HG02973 (cell line): ENCODE data around the gene NINJ2.

ENCODE experiments used
- ATAC-seq: cut with Tn5 transposase; IDR thresholded peaks from one replicate; pipeline ENCODE4 v1.9.1; 2021; ENCODE audit warnings: moderate library complexity; ENCODE audit not compliant: unreplicated experiment

NINJ2 gene

DNA sequence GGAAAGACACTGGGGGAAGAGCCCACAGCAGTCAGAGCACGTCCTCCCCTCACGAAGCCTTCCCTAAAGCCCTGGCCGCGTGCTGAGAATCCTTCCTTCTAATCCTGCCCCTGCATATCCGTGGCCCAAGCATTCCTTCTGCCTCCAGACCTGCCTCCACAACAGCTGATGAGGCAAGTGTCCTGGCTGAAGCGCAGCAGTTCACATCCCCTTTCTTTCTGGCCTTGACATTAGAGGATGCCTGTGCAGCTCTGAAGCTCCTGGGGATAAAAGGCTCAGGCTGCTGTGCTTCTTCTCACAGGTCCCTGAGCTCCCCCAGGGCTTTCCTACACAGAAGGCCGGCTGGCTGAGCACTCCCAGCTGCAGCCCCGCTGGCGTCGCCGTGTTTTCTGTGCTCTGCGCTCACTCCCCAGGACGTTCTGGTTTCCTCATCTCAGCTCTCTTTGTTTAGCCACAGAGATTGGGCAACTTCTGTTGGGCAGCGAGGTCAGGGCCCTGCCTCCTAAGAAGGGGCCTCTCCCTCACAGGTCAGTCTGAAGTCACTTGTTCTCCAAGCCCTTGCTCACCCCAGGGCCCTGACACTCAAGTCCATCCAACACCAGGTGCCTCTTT lies 45.8 kb downstream of the NINJ2 start:
- ATAC-seq = no peak

DNA sequence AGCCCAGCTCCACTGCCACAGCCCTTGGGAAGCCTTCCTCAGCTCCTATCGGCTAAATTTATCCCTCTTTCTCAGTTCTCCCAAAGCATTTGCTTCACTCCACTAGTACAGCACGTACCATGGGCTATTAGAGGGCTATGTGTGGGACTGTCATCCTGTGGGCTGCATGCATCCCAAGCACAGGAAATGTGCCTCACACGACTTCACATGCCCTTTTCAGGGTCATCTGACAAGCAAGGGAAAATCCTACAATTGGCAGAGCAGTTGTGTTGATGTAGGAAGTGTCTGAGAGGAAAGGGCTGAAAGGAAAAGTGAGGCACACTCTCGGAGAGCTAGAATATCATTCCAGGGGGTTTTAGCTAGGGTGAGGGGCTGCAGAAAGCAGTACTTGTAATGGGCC lies 47.6 kb downstream of the NINJ2 start:
- no peak for ATAC-seq

DNA sequence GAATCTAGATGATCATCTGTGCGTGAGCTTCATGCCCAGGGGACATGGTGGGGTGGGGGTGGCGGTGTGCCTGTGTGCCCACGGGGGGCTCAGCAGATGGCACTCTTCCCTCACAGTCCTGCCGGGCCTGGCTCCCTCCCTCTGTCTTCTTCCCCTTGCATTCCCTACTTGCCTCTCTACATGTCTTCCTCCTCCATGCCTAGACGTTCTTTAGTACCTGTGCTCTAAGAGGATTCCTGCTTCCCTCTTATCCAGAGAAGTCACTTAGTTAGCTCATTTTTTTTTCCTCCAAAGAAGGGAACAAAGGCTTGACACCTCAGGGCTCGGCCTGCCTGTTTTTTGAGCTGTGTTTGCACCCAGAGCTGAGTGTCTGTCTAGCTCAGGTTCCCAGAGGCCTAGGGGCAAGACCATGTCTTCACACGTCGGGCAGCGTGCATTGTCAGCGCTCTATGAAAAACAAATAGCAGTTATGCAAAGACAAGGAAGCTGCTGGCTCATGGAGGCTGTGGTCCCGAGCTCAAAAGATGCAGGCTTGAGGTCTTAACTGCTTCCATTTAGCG lies 48.8 kb downstream of the NINJ2 start:
- no peak for ATAC-seq

DNA sequence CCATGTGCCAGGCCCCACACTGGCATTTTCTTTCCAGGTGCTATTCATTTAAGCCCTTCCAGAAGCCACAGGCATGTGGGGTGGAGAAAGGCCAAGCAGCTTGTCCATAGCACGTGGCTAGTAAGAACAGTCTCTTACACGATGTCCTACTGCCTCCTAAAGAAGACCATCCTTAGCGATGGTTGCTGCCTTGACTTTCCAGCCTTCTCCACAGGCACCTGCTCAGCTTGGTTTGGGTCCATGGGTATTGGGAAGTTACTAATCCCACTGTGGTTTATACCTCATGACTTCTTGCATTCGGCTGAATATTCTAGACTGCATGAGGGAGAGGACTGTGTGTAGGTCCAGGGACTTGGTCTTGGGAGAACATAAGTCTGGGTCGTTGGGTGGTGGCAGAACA lies 49.2 kb downstream of the NINJ2 start:
- no peak for ATAC-seq

DNA sequence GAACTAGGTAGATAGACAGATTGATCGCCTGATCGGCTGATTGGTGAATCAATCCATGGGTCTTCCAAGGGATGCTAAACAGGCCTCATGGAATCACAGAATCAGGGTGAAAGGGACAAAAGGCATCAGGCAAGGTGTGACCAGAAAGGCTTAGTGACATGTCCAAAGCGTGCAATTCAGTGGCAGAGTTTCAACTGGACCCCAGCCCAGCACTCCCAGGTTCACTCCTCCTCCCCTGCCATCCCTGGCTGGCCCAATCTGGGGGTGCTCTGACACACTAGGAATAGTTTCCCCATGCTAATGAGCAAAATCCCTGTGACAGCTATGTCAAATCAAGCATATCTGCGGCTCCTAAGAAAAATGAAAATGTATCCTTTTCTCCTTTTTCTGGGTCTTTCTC lies 50.4 kb downstream of the NINJ2 start:
- no peak for ATAC-seq

DNA sequence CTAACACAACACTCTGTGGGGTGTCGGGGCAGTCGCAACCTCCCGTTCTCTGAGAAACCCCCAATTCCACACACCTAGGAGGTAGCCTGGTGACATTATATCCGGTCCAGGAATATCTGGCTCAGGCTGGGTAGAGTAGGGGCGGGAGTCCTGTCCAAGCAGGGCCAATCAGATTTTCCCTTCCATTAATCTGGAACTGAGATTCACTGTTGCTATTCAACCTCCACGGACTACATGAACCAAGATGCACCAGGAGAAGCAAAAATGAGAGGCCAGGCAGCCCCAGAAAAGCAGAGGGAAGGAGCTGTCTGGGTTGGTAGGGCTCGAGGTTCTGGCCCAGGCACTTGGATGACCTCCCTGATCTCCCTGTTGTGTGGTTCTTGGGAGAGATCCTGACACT lies 51.0 kb downstream of the NINJ2 start:
- no peak for ATAC-seq

DNA sequence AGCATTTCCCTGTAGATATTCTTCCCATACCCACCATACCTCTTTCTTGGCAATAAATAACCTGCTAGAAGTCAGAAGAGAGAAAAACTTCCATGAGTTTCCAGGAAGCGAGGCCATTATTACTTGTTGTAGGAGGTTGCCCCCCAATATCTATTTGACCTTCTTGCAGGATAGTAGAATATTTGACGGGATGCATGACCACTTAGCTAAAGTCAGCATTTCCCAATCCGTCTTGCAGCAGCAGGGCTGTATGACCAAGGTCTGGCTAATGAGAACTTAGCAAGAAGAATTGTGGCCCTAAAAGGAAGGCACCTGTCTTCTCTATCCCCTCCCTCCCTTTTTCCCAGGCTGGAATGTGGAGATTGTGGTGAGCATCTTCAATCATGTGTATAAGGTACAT lies 51.5 kb downstream of the NINJ2 start:
- no peak for ATAC-seq

DNA sequence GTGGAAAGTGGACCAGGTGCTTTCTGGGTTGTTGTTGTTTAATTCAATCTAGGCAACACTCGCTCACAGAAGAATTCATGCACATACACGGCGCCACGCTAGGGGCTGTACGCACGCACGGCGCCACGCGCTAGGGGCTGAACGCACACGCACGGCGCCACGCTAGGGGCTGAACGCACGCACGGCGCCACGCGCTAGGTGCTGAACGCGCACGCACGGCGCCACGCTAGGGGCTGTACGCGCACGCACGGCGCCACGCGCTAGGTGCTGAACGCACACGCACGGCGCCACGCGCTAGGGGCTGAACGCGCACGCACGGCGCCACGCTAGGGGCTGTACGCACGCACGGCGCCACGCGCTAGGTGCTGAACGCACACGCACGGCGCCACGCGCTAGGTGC lies 54.3 kb downstream of the NINJ2 start:
- ATAC-seq = no peak

DNA sequence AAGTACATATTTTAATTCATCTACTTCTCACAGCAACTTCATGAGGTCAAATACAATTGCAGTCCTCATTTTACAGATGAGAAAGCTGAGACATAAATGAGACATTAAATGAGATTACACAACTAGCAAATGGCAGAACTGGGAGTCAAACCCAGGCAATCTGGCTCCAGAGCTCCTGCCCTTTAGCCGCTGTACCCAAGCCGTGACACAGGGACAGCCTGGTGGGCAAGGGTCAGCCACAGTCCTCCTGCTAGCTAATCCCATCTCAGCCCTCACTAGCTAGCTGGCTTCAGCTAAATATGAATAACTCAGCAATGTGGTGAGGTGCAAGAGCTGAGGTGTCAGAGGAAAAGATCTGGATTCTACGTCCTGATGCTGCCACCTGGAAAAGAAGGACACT lies 54.8 kb downstream of the NINJ2 start:
- ATAC-seq = no peak

DNA sequence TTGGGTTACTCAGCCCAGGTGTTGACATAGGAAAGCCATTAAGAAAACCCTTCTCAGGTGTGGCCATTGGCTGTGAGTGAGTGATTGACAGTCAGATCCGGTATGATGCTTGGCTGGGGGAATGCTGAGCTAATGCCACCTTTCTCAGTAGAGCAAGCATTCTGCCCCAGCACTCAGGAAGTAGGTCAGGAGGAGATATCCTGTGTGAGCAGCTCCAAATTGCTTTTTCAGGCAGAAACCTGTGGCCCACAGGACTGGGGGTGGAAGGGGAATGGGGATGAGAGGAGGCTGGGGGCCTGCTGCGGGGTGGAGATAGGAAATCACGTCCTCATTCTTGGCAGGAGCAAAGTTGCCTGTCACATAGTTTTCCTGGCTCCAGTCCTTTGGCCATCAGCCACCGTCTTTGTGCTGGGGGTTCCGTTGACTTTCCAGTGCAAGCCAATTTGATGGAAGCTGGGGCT lies 55.7 kb downstream of the NINJ2 start:
- no peak for ATAC-seq

DNA sequence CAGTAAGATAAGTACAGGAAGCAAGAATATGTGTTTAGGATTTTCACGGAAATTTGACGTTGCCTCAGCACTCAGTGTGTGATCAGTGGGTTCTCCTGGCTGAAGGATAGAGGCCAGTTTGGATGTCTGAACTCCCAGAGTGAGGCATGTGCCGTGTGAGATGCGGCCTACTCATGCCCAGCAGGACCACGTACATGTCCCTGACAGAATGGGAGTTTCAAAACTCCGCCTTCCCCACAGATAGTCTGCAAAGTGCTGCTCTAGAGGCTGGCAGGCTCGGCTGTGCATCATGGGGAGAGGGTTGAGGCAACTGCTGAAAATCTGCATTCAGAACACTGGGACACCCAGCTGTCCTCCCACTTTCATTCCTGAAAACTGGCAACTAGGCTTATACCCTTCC lies 58.3 kb downstream of the NINJ2 start:
- no peak for ATAC-seq

DNA sequence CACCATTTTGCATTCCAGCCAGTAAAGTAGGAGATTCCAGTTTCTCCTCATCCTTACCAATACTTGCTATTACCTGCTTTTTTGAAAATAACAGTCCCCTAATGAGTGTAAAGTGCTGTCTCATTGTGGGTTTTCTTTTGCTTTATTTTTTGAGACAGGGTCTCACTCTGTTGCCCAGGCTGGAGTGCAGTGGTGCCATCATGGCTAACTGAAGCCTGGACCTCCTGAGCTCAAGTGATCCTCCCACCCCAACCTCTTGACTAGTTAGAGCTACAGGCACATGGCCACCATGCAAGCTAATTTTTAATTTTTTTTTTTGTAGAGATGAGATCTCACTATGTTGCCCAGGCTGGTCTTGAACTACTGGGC lies 60.6 kb downstream of the NINJ2 start:
- ATAC-seq = no peak

DNA sequence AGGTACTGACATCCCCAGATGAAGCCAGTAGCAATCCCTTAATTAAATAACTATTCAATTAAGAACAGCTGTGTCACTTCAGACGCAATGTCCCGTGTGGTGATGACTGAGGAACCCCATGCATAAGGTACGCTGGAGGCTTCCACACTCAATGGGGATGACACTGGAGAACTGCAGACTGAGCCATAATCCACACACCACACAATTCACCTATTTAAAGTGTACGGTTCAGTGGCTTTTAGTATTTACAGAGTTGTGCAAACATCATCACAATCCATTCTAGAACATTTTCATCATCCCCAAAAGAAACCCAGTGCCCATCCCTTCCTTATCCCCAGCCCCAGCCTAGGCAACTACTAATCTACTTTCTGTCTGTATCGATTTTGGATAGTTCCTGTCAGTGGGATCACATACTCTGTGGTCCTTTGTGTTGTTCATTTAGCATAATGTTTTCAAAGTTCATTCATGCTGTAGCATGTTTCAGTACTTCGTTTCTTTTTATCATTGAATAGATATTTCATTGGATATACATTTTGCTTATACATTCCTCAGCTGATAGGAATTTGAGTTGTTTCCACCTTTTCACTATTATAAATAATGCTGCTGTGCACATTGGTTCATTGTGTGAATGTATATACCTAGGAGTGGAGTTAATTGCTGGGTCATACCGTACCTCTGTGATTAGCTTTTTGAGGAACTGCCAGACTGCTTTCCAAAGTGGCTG lies 61.1 kb downstream of the NINJ2 start:
- no peak for ATAC-seq

DNA sequence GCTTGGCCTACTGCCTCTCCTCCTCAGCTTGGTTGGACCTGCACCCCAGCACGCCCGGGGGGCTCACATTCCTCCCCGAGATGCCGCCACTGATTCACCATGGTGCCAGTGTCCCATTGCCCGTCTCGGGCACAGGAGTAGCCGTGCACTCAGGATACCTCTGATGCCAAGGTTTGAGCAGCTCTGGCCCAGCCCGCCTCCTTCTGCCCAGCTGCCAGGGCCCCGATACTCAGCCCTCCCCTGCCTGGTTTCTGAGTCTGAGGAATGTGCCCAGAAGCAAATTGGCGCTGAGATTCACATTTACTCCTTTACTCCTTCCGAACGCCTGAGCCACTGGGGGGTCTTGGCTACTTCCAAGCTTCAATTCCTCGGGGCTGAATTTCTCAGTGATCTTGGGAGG lies 63.5 kb downstream of the NINJ2 start:
- no peak for ATAC-seq

DNA sequence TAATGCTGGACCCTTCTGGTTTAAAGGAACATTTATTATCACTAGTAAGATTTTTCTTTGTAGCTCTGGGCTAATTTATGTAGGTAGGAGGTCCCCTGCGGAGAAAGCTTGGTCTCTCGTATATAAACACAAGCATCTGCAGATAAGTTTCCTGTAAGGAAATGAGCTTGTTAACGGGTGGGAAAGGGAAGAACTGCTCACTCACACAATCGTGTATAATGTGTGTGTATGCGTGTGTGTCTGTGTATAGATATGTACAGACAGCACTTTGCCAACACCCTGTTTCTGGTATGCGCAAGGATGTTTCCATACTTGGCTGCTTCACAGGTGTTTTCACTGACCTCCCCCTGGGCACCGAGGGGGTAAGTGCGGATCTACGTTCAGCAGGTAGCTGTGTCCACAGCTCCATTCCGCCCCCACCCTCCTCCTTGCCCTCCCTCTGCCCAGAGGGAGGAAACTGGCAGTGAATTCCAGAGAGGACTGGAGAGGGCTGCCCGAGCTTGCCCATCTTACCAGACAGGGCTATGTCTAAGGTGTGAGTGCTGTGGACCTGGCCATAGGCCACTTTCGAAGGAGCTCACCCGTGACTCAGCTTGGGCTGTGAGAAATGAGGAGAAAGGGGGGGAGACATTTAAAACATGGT lies 65.2 kb downstream of the NINJ2 start:
- no peak for ATAC-seq

DNA sequence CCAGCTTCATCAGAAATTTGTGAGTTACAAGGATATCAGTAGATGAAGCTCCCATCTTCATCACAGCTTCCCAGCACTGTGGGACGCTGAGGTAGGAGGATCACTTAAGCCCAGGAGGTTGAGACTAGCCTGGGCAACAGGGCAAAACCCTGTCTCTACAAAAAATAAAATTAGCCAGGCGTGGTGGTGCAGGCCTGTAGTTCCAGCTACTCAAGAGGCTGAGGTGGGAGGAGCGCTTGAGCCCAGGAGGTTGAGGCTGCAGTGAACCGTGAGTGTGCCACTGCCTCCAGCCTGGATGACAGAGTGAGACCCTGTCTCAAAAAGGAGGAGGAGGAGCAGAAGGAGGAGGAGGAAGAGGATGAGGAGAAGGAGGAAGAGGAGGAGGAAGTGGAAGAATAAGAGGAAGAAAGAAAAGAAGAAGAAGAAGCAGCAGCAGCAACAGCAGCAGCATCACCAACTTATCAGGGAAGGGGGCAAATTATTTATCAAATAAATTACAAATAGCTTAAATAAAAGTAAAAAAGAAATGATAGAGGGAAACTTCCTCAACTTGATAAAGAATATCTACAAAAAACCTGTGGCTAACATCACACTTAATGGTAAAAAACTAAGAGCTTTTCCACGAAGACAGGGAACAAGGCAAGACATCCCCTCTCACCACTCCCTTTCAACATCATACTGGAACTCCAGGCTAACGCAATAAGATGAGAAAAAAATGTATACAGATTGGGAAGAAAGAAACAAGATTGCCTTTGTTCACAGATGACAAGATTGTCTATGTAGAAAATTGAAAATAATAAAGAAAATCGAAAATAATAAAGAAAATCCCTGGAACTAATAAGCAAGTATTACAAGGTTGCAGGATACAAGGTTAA lies 69.6 kb downstream of the NINJ2 start:
- ATAC-seq = no peak

DNA sequence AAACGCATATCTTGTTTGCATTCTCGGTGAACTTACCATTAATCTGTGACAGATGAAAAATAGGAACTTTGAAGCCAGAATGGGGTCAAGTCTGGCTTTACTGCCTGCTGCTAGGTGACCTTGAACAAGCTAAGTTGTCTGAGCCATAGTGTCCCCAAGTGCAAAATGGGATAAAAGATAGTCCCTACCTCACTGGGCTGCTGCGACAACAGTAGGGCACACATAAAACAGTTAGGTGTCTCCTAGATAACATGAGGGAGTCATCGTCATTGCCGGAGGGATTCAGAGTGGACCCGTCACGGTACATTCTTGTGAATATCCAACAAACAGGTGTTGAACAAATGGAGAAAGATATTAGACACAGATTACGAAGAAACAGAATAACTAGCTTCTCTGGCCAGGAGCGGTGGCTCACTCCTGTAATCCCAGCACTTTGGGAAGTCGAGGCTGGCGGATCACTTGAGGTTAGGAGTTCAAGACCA lies 71.2 kb downstream of the NINJ2 start:
- no peak for ATAC-seq

DNA sequence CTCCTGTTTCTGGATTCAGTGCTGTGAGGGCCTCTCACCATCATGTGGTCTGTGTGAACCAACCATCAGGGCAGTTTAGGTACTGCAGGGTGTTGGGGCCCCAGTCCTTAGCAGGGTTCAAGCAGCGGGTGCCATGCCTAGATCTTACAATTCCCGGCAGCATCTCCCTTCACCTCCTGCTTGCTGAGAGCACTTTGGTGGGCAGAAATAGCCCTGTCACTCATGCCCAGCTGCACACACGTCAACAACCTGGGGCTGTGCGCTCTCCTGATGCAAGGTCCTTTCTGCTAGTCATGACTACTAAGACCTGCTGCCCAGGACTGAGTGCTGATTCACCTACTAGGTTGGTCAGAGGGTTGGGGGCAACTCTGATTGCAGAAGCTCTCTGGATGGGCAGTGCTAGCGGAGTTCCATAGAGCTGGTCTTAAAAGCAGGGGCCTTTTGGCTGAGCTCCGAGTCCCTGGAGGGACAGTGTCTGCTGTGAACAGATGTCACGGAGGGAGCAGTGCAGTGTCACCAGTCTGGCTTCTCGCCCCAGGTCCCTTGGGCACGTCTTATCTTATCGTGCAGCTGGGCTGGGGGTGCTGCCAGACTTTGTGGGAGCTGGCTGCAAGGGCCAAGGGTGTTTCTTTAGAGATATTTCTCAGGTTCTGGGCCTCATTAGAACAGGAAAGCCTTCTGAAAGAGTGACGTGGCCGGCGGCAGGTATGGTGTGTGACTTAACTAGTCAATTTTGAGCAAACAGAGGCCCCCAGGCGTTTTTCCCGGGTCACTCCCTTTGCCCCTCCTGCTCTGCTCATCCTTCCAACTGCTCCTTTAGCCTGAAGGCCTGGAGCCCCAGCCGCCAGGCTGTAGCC lies 71.8 kb downstream of the NINJ2 start:
- no peak for ATAC-seq

DNA sequence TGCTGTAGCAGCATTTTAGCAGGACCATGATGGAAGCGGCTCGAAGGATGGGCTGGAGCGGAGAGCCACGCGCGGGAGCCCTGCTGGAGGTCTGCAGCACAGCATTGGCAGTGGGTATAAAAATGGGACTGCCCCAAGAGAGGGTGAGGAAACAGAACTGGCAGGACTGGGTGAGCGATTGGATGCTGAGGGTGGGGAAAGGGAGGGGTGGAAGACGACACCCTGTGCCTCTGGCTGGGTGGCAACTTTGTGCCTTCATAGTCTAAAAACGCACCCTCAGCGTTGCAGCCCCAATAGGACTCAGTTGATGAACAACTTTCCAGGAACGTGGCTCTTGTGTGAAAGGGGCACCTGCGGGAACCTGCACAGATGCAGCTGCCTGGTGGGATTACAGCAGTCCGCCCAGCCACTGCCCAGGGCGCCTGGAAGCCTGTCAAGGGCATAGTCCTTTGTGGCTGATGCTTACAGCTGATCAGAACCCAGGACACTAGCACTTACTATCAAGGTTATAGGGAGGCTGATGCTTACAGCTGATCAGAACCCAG lies 73.0 kb downstream of the NINJ2 start:
- ATAC-seq = no peak

DNA sequence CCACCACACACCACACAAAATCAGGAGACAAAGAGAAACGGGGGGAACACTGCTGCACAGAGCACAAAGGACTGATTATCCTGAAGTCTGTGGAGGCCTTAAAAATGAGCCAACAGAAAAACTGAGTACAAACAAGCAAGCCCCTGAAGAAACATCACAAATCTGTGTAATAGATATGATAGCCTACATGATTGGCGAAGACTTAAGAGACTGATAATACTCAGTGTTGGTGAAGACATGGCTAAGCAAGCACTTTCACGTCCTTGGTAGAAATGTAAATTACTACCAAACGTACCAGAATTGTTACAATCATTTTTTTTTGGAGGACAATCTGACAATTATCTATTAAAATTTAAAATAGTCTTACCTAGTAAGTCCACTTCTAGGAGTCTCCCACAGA lies 74.6 kb downstream of the NINJ2 start:
- no peak for ATAC-seq
